ENCODE results near the gene RAPGEF3.

DNA sequence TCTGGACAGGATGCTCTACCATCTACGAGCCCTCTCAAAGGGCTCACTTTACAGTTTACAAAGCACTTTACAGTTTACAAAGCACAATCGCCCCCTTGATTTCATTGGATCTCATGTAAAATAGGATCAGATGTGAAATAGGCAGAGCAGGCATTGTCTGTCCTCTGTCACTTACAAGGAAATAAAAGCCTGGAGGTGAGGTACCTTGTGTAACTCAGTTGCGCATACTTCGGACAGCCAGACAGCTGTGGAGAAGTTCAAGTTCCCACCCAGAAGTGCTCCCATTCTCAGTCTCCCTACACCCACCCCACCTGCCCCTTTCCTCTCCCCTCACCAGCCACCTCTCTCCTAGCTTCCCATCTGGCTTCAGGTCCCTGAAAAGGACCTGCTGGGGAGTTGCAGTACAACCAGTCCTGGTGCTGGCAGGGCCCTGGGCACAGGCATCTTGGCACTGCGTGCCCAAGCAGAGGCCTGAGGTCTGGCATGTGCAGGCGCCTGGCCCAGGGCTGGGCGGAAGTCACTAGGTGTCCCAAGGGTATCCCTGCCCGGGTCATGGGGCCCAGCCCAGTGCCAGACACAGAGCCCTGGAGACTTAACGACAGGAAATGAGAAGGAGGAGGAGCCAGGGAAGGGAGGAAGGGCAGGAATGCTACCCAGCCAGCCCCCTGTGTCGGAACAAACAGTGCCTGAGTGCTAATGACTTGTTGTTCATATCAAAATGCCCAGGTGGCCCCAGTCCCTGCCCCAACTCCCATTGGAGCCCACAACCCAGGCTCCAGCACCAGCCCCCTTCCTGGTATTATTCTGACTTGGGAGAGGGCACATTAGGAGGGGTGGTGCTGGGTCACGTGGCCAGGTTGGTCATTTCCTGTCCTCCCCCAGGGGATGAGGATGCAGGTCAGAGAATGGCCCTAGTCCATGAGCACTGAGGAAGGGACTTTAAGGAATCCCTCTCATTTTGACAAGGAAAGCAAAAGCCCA lies 5.4 kb downstream of the RAPGEF3 start:
- TF ChIP-seq, protein P1, sequence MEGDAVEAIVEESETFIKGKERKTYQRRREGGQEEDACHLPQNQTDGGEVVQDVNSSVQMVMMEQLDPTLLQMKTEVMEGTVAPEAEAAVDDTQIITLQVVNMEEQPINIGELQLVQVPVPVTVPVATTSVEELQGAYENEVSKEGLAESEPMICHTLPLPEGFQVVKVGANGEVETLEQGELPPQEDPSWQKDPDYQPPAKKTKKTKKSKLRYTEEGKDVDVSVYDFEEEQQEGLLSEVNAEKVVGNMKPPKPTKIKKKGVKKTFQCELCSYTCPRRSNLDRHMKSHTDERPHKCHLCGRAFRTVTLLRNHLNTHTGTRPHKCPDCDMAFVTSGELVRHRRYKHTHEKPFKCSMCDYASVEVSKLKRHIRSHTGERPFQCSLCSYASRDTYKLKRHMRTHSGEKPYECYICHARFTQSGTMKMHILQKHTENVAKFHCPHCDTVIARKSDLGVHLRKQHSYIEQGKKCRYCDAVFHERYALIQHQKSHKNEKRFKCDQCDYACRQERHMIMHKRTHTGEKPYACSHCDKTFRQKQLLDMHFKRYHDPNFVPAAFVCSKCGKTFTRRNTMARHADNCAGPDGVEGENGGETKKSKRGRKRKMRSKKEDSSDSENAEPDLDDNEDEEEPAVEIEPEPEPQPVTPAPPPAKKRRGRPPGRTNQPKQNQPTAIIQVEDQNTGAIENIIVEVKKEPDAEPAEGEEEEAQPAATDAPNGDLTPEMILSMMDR (IDR thresholded peaks at IDR 0.05): no peak
- no peak for TF ChIP-seq EZH2 (IDR thresholded peaks at IDR 0.05; ENCODE audit: borderline replicate concordance, insufficient read depth, low read depth, low read length, poor library complexity, severe bottlenecking)
